ENCODE results near the gene IFT81. TPM values are rescaled to one million over a fixed set of nuclear protein-coding genes. Genes with fewer than 3 reads are reported as not detected.

IFT81 gene
- total and polyA plus RNA-seq, 2 donors from 2014 or later = 6.5 to 16.6 TPM

DNA sequence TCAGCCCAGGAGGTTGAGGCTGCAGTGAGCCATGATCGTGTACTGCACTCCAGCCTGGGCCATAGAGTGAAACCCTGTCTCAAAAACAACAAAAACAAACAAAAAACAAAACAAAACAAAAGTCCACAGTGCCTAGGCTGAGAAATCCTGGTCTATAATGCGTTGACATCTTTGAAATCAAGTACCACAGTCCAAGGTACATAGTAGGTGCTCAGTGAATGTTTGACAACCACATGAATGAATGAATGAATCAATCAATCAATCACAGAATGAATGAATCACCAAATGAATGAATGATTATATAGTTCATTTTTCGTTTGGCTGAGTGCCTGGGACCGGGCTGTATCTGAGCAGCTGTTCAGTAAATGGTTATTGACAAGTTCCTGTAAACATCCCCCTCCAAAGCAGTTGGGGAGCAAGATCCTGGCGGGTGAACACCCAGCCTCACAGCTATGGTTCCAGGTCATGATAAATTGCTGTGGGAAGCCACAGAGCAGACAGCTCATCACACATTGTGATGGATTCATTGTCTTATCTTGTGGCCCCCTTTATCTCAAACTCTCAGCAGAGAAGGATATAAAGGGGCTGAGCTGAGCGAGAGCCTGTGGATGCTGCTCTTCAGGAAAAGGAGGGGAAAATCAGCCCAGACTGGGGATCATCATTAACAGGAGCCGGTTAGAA is 30.4 kb upstream of the IFT81 start:
- intact Hi-C loops (cut with DNase I) = loop anchor here (10.0 kb wide), 1 partner anchor 331 kb away; no protein-coding TSS in a partner anchor
- H3K27ac ChIP-seq (ENCODE audit: low read depth in 2 of 2, low read length in 2 of 2) = no peak overlapping the region
- DNase-seq (no peak), FAIRE-seq (no peak)
- no peak overlapping the region for H3K4me3 ChIP-seq (ENCODE audit: low read length in 3 of 3)
- H3K27me3 ChIP-seq (ENCODE audit: control insufficient read depth, insufficient read depth, low read length) = no peaks in the 10 kb centered on the region
- H3K9ac ChIP-seq (ENCODE audit: low read length in 3 of 3) = no peak overlapping the region
- no peaks in the 10 kb centered on the region for H3K4me1 ChIP-seq (ENCODE audit: control insufficient read depth in 2 of 3, insufficient read depth in 2 of 3, low read depth in 1 of 3, low read length in 3 of 3)
- no peak for TF ChIP-seq CTCF (IDR thresholded peaks at IDR 0.05; ENCODE audit: borderline replicate concordance, extremely low read depth, insufficient read depth)
- H3K36me3 ChIP-seq (ENCODE audit: control insufficient read depth in 2 of 3, insufficient read depth in 3 of 3, low read length in 3 of 3) = no peaks in the 10 kb centered on the region
- H3K9me3 ChIP-seq (ENCODE audit: control insufficient read depth in 2 of 3, insufficient read depth in 1 of 3, low read length in 3 of 3) = no peaks in the 10 kb centered on the region

DNA sequence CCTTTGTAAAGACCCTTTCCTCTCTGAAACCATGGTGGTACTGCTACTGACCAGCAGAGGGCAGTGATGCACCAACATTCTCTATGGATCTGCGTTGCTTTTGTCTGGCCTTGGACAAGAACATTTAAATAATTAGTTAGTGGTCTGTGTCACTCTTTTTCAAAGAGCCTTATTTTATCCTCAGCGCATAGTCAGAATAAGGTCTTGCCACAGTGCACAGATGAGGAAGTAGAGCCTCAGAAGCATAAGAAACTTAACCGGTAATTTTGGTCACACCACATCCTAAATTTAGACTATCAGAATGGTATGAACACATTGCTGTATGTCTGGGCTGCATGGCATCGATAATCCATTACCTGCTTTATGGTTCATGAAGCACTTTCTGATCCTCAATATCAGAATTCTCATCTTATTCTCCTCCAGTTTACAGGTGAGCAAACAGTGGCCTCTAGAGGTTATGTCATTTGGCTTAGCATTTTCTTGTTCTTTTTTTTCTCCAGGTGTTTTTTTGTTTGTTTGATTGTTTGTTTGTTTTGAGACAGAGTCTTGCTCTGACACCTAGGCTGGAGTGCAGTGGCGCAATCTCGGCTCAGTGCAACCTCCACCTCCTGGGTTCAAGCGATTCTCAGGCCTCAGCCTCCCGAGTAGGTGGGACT is 23.7 kb upstream of the IFT81 start:
- peak; percentile 96 for TF ChIP-seq CTCF (IDR thresholded peaks at IDR 0.05; ENCODE audit: borderline replicate concordance, extremely low read depth, insufficient read depth)
- peak overlapping the region in 1 of 3 donors; percentile 27 for H3K9ac ChIP-seq (ENCODE audit: low read length in 3 of 3)
- no peak overlapping the region for H3K27ac ChIP-seq (ENCODE audit: low read depth in 2 of 2, low read length in 2 of 2)
- H3K9me3 ChIP-seq (ENCODE audit: control insufficient read depth in 2 of 3, insufficient read depth in 1 of 3, low read length in 3 of 3) = no peaks in the 10 kb centered on the region
- peaks cover 0 to 3% (median 0%) of the 10 kb centered on the region in 3 donors for H3K4me1 ChIP-seq (ENCODE audit: control insufficient read depth in 2 of 3, insufficient read depth in 2 of 3, low read depth in 1 of 3, low read length in 3 of 3)
- no peaks in the 10 kb centered on the region for H3K27me3 ChIP-seq (ENCODE audit: control insufficient read depth, insufficient read depth, low read length)
- no peaks in the 10 kb centered on the region for H3K36me3 ChIP-seq (ENCODE audit: control insufficient read depth in 2 of 3, insufficient read depth in 3 of 3, low read length in 3 of 3)
- peak in 4 of 5 donors; percentile 78 to 90 (median 84) for DNase-seq
- no peak for FAIRE-seq
- intact Hi-C loops (cut with DNase I) = no loop called here
- no peak overlapping the region for H3K4me3 ChIP-seq (ENCODE audit: low read length in 3 of 3)

DNA sequence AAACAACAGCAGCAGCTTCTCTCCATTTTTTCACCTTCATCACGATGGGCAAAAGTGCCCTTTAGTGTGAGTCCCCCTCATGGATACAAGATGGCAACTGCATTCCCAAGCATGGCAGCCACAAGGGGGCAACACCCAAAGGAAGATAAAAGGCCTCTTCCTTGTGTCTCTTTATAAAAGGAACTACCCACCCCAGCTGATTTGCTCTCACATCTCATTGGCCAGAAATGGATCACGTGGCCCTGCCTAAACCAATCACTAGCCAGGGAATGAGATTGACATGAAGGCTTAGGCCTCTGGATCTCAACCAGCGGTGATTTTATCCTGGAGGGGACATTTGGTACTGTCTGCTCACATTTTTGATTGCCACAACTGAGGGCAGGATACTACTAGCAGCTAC is 21.9 kb upstream of the IFT81 start:
- no peak overlapping the region for H3K9ac ChIP-seq (ENCODE audit: low read length in 3 of 3)
- no peaks in the 10 kb centered on the region for H3K27me3 ChIP-seq (ENCODE audit: control insufficient read depth, insufficient read depth, low read length)
- no peak overlapping the region for H3K27ac ChIP-seq (ENCODE audit: low read depth in 2 of 2, low read length in 2 of 2)
- peaks cover 0 to 3% (median 0%) of the 10 kb centered on the region in 3 donors for H3K4me1 ChIP-seq (ENCODE audit: control insufficient read depth in 2 of 3, insufficient read depth in 2 of 3, low read depth in 1 of 3, low read length in 3 of 3)
- H3K4me3 ChIP-seq (ENCODE audit: low read length in 3 of 3) = no peak overlapping the region
- no peaks in the 10 kb centered on the region for H3K9me3 ChIP-seq (ENCODE audit: control insufficient read depth in 2 of 3, insufficient read depth in 1 of 3, low read length in 3 of 3)
- intact Hi-C loops (cut with DNase I) = no loop called here
- H3K36me3 ChIP-seq (ENCODE audit: control insufficient read depth in 2 of 3, insufficient read depth in 3 of 3, low read length in 3 of 3) = no peaks in the 10 kb centered on the region
- no peak for TF ChIP-seq CTCF (IDR thresholded peaks at IDR 0.05; ENCODE audit: borderline replicate concordance, extremely low read depth, insufficient read depth)
- DNase-seq (peak in 3 of 5 donors; percentile 22 to 45 (median 28)), FAIRE-seq (no peak)

All from kidney (tissue), 14 donors.